Osteocyte (in vitro differentiated cells): ENCODE data around the gene EMP2. TPM values are rescaled to one million over a fixed set of nuclear protein-coding genes. Genes with fewer than 3 reads are reported as not detected.

Experiments
- DNase-seq: peaks from one replicate; pipeline ENCODE4 v3.0.0; 2021; ENCODE audit warnings: mixed read lengths; ENCODE audit not compliant: unreplicated experiment; ENCODE audit errors: extremely low spot score
- H3K27ac Mint-ChIP-seq: one replicate; pipeline ENCODE4 v1.8.0; 2021; ENCODE audit warnings: mild to moderate bottlenecking, mixed read lengths; ENCODE audit not compliant: unreplicated experiment
- H3K27me3 Mint-ChIP-seq: one replicate; pipeline ENCODE4 v1.8.0; 2021; ENCODE audit warnings: mixed read lengths; ENCODE audit not compliant: unreplicated experiment
- H3K36me3 Mint-ChIP-seq: one replicate; pipeline ENCODE4 v1.8.0; 2021; ENCODE audit warnings: mixed read lengths; ENCODE audit not compliant: unreplicated experiment
- H3K4me1 Mint-ChIP-seq: one replicate; pipeline ENCODE4 v1.8.0; 2021; ENCODE audit warnings: mixed read lengths; ENCODE audit not compliant: unreplicated experiment
- H3K4me3 Mint-ChIP-seq: one replicate; pipeline ENCODE4 v1.8.0; 2021; ENCODE audit warnings: mild to moderate bottlenecking, moderate library complexity, mixed read lengths; ENCODE audit not compliant: unreplicated experiment
- H3K9me3 Mint-ChIP-seq: one replicate; pipeline ENCODE4 v1.8.0; 2021; ENCODE audit warnings: mixed read lengths; ENCODE audit not compliant: unreplicated experiment
- CTCF ChIP-seq: fragments of 200-600 bp; sonication (generic); IDR thresholded peaks from 2 replicates; pipeline ENCODE4 v1.5.0; 2021; ENCODE audit warnings: antibody characterized with exemption, mild to moderate bottlenecking, moderate library complexity
- total RNA-seq: library from RNA; stranded (reverse); gene quantifications from 2 replicates; pipeline ENCODE4 v1.2.1, GENCODE V29; 2021

EMP2 gene
- total RNA-seq, 1 donor from 2014 or later = 5.9 TPM

GRCh38 chr16:10607157-10607556 lies 26.8 kb upstream of the EMP2 start:
- DNase-seq = no peak
- Mint-ChIP-seq H3K27ac (no peak overlapping the region), H3K9me3 (no peaks in the 10 kb centered on the region), H3K4me3 (no peak overlapping the region), H3K27me3 (no peaks in the 10 kb centered on the region), H3K36me3 (no peaks in the 10 kb centered on the region), H3K4me1 (no peaks in the 10 kb centered on the region)
- no peak for TF ChIP-seq CTCF

- Mint-ChIP-seq H3K9me3 (no peaks in the 10 kb centered on the region), H3K4me3 (no peak overlapping the region), H3K27ac (no peak overlapping the region), H3K4me1 (no peaks in the 10 kb centered on the region), H3K27me3 (no peaks in the 10 kb centered on the region), H3K36me3 (no peaks in the 10 kb centered on the region)
- no peak for TF ChIP-seq CTCF
- no peak for DNase-seq
Measured at GRCh38 chr16:10606607-10607006, 26.2 kb upstream of the EMP2 start.

- H3K36me3 Mint-ChIP-seq = no peaks in the 10 kb centered on the region
- DNase-seq = no peak
- TF ChIP-seq CTCF = no peak
- H3K4me3 Mint-ChIP-seq = no peak overlapping the region
- no peaks in the 10 kb centered on the region for H3K27me3 Mint-ChIP-seq
- no peaks in the 10 kb centered on the region for H3K9me3 Mint-ChIP-seq
- H3K4me1 Mint-ChIP-seq = no peaks in the 10 kb centered on the region
- H3K27ac Mint-ChIP-seq = no peak overlapping the region
Measured at GRCh38 chr16:10605636-10606035, 25.2 kb upstream of the EMP2 start.

- DNase-seq = no peak
- TF ChIP-seq CTCF = no peak
- Mint-ChIP-seq H3K27me3 (no peaks in the 10 kb centered on the region), H3K36me3 (no peaks in the 10 kb centered on the region), H3K27ac (no peak overlapping the region), H3K9me3 (no peaks in the 10 kb centered on the region), H3K4me3 (no peak overlapping the region), H3K4me1 (no peaks in the 10 kb centered on the region)
Measured at GRCh38 chr16:10601444-10602408, 21.3 kb upstream of the EMP2 start.

- TF ChIP-seq CTCF = no peak
- no peak overlapping the region for H3K4me3 Mint-ChIP-seq
- H3K4me1 Mint-ChIP-seq = no peaks in the 10 kb centered on the region
- H3K27ac Mint-ChIP-seq = no peak overlapping the region
- H3K36me3 Mint-ChIP-seq = no peaks in the 10 kb centered on the region
- H3K27me3 Mint-ChIP-seq = no peaks in the 10 kb centered on the region
- no peaks in the 10 kb centered on the region for H3K9me3 Mint-ChIP-seq
- DNase-seq = no peak
Measured at GRCh38 chr16:10600782-10601443, 20.5 kb upstream of the EMP2 start.
